ENCODE data around the gene H1-8.

Gene H1-8

DNA sequence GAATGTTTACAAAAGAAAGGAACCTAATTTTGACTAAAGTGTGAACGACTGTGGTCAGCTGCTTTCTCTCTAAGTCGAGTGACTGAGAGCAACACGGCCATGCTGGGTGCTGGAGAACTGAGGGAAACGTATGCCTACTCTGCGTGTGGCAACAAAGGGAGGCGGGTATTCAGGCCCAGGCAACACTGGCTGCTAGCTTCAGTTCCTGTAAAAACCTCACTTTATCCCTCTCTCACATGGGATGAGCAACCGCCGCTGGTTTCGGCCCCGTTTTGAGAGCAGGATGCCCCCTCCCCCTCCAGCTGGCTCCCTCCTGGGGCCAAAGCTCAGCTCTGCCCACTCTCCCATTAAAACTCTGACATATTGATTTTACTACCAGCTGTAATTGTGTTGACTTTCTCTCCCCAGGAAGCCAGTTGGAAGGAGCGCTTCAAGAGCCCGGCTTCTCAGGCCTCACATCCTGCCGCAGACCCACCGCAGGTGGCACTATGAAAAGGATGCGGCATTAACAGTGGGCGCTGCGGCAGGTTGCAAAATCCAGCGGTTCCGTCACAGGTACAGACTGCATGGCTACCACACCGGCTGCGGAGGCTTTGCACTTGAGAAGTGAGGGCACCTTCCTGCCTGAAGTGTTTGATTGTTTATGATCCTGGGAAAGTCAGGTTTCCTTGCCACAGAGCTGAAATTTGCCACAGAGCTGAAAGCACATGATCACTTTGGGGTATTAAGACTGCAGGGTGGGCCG, 50.8 kb downstream of the H1-8 start (continued):
- TF ChIP-seq, protein P1, sequence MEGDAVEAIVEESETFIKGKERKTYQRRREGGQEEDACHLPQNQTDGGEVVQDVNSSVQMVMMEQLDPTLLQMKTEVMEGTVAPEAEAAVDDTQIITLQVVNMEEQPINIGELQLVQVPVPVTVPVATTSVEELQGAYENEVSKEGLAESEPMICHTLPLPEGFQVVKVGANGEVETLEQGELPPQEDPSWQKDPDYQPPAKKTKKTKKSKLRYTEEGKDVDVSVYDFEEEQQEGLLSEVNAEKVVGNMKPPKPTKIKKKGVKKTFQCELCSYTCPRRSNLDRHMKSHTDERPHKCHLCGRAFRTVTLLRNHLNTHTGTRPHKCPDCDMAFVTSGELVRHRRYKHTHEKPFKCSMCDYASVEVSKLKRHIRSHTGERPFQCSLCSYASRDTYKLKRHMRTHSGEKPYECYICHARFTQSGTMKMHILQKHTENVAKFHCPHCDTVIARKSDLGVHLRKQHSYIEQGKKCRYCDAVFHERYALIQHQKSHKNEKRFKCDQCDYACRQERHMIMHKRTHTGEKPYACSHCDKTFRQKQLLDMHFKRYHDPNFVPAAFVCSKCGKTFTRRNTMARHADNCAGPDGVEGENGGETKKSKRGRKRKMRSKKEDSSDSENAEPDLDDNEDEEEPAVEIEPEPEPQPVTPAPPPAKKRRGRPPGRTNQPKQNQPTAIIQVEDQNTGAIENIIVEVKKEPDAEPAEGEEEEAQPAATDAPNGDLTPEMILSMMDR (tag by site-specific recombination; IDR thresholded peaks at IDR 0.05), result 0 out of 2 replicates have a peak, but pooled peaks have one; percentile 9
- TF ChIP-seq ZNF133 (tag by site-specific recombination; IDR thresholded peaks at IDR 0.05) (no peak), ZNF335 (tag by site-specific recombination; conservative IDR thresholded peaks at IDR 0.05) (no peak), ZNF561 (tag by site-specific recombination; IDR thresholded peaks at IDR 0.05; ENCODE audit: borderline replicate concordance) (peak; percentile 70; the same call in 1 of the 2 replicates), OSR2 (tag by site-specific recombination; IDR thresholded peaks at IDR 0.05) (peak; percentile 94), ZNF843 (tag by site-specific recombination; IDR thresholded peaks at IDR 0.05) (peak; percentile 49; the same call in 1 of the 2 replicates), ZNF571 (tag by site-specific recombination; IDR thresholded peaks at IDR 0.05) (no peak), ZBTB8A (tag by site-specific recombination; IDR thresholded peaks at IDR 0.05) (peak; percentile 57), KLF8 (tag by site-specific recombination; IDR thresholded peaks at IDR 0.05) (no peak)

DNA sequence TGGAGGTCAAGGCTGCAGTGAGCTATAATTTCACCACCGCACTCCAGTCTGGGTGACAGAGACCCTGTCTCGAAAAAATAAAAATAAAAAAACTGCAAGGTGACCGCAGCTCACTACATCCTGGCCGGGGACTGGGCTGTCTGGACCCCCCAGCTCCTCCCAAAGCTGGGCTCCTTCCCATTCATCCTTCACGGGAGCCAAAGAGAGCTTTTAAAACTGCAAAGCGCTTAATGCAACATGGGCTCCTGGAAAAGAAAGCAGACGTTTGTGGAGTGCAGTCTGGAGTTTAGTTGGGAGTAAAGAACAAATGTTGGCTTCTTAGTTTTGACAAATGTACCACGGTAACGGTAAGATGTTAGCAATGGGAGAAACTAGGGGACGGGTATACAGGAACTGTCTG, 51.4 kb downstream of the H1-8 start:
- CTCF ChIA-PET, result no interaction called here

GRCh38 chr3:129594907-129595390, 52.0 kb downstream of the H1-8 start:
- ChIA-PET CTCF (interaction anchor here (0.6 kb wide), 1 partner anchor 112 kb away, joined by 3 read pairs; no protein-coding TSS in a partner anchor), POLR2A (no interaction called here)
- H3K36me3 ChIP-seq (ENCODE audit: control insufficient read depth in 2 of 2, insufficient read depth in 1 of 2, low read length in 2 of 2), result no peaks in the 10 kb centered on the region
- TF ChIP-seq ZFP41 (tag by site-specific recombination; IDR thresholded peaks at IDR 0.05; ENCODE audit: borderline replicate concordance) (no peak), ZBTB7A (tag by site-specific recombination; IDR thresholded peaks at IDR 0.05; ENCODE audit: low read depth) (no peak), SCRT2 (tag by site-specific recombination; IDR thresholded peaks at IDR 0.05) (no peak)
- no peak overlapping the region for H3K27ac ChIP-seq (ENCODE audit: extremely low read depth, low read depth, low read length)
- peaks cover 4% of the 10 kb centered on the region; the same call in 1 of the 2 replicates for H3K4me1 ChIP-seq (ENCODE audit: control insufficient read depth, insufficient read depth, low read length)
- H3K4me3 ChIP-seq (ENCODE audit: low read depth, low read length), result no peak overlapping the region
- H3K9me3 ChIP-seq (ENCODE audit: control insufficient read depth, insufficient read depth, low read depth, low read length), result no peaks in the 10 kb centered on the region

More for the DNA sequence above, 51.4 kb downstream of the H1-8 start:
- Histone ChIP-seq H3K4me1 (ENCODE audit: control insufficient read depth, insufficient read depth, low read length) (peaks cover 4% of the 10 kb centered on the region; the same call in 1 of the 2 replicates), H3K36me3 (ENCODE audit: control insufficient read depth in 2 of 2, insufficient read depth in 1 of 2, low read length in 2 of 2) (no peaks in the 10 kb centered on the region), H3K4me3 (ENCODE audit: low read depth, low read length) (no peak overlapping the region), H3K27ac (ENCODE audit: extremely low read depth, low read depth, low read length) (no peak overlapping the region), H3K9me3 (ENCODE audit: control insufficient read depth, insufficient read depth, low read depth, low read length) (no peaks in the 10 kb centered on the region)
- POLR2A ChIA-PET, result no interaction called here
- TF ChIP-seq ZNF19 (tag by site-specific recombination; IDR thresholded peaks at IDR 0.05; ENCODE audit: low read depth), result no peak
- no peak for TF ChIP-seq ZNF311 (tag by site-specific recombination; IDR thresholded peaks at IDR 0.05; ENCODE audit: borderline replicate concordance)
- TF ChIP-seq, protein P2, sequence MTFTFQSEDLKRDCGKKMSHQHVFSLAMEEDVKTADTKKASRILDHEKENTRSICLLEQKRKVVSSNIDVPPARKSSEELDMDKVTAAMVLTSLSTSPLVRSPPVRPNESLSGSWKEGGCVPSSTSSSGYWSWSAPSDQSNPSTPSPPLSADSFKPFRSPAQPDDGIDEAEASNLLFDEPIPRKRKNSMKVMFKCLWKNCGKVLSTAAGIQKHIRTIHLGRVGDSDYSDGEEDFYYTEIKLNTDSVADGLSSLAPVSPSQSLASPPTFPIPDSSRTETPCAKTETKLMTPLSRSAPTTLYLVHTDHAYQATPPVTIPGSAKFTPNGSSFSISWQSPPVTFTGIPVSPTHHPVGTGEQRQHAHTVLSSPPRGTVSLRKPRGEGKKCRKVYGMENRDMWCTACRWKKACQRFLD (tag by site-specific recombination; IDR thresholded peaks at IDR 0.05), result no peak
- TF ChIP-seq ZNF670 (tag by site-specific recombination; IDR thresholded peaks at IDR 0.05; ENCODE audit: low read depth), result no peak
- no peak for TF ChIP-seq SP7 (tag by site-specific recombination; IDR thresholded peaks at IDR 0.05)
- TF ChIP-seq ZNF837 (tag by site-specific recombination; IDR thresholded peaks at IDR 0.05), result no peak
